Chondrocyte (in vitro differentiated cells): ENCODE measurements around the gene NOP58. TPM values are rescaled to one million over a fixed set of nuclear protein-coding genes. Genes with fewer than 3 reads are reported as not detected.

Experiments used
- DNase-seq: peaks from one replicate; pipeline ENCODE4 v3.0.0; 2021; ENCODE audit warnings: mixed read lengths, low spot score
- H3K27ac Mint-ChIP-seq: one replicate; pipeline ENCODE4 v1.8.0; 2021; ENCODE audit warnings: mild to moderate bottlenecking, moderate library complexity, mixed read lengths; ENCODE audit not compliant: unreplicated experiment
- H3K27me3 Mint-ChIP-seq: 2 replicates; pipeline ENCODE4 v1.8.0; 2021; ENCODE audit warnings: low read depth, mixed read lengths
- H3K36me3 Mint-ChIP-seq: 2 replicates; pipeline ENCODE4 v1.8.0; 2021; ENCODE audit warnings: low read depth, mixed read lengths
- H3K4me1 Mint-ChIP-seq: 2 replicates; pipeline ENCODE4 v1.8.0; 2021; ENCODE audit warnings: low read depth, mild to moderate bottlenecking, mixed read lengths
- H3K4me3 Mint-ChIP-seq: one replicate; pipeline ENCODE4 v1.8.0; 2021; ENCODE audit warnings: mild to moderate bottlenecking, moderate library complexity, mixed read lengths; ENCODE audit not compliant: unreplicated experiment
- H3K9me3 Mint-ChIP-seq: 2 replicates; pipeline ENCODE4 v1.8.0; 2021; ENCODE audit warnings: low read depth, mixed read lengths
- CTCF ChIP-seq: fragments of 200-600 bp; sonication (generic); IDR thresholded peaks from 2 replicates; pipeline ENCODE4 v1.5.0; 2021; ENCODE audit warnings: antibody characterized with exemption, mild to moderate bottlenecking, moderate library complexity
- total RNA-seq: library from RNA; stranded (reverse); gene quantifications from 3 replicates; pipeline ENCODE4 v1.2.1, GENCODE V29; 2021

Gene NOP58
- total RNA-seq, 1 donor from 2014 or later: 32.3 TPM

- Mint-ChIP-seq H3K9me3 (no peaks in the 10 kb centered on the region), H3K36me3 (peaks cover 11% of the 10 kb centered on the region), H3K4me1 (peaks cover 10% of the 10 kb centered on the region), H3K27me3 (no peaks in the 10 kb centered on the region), H3K4me3 (no peak overlapping the region), H3K27ac (no peak overlapping the region)
- TF ChIP-seq CTCF: no peak
- no peak for DNase-seq
Measured at GRCh38 chr2:202322435-202322834, 56.9 kb downstream of the NOP58 start.

- Mint-ChIP-seq H3K27ac (no peak overlapping the region), H3K9me3 (no peaks in the 10 kb centered on the region), H3K36me3 (peaks cover 6% of the 10 kb centered on the region), H3K27me3 (no peaks in the 10 kb centered on the region), H3K4me3 (no peak overlapping the region), H3K4me1 (no peaks in the 10 kb centered on the region)
- TF ChIP-seq CTCF: no peak
- no peak for DNase-seq
Measured at GRCh38 chr2:202327858-202328257, 62.3 kb downstream of the NOP58 start.

GRCh38 chr2:202335791-202336467 lies 70.4 kb downstream of the NOP58 start:
- TF ChIP-seq CTCF: no peak
- Mint-ChIP-seq H3K36me3 (no peaks in the 10 kb centered on the region), H3K4me1 (peaks cover 18% of the 10 kb centered on the region), H3K9me3 (no peaks in the 10 kb centered on the region), H3K4me3 (no peak overlapping the region), H3K27me3 (no peaks in the 10 kb centered on the region), H3K27ac (no peak overlapping the region)
- DNase-seq: no peak

GRCh38 chr2:202337151-202337550 lies 71.6 kb downstream of the NOP58 start:
- H3K27ac Mint-ChIP-seq: peak overlapping the region; percentile 69
- no peak for DNase-seq
- no peaks in the 10 kb centered on the region for H3K27me3 Mint-ChIP-seq
- H3K4me3 Mint-ChIP-seq: no peak overlapping the region
- TF ChIP-seq CTCF: no peak
- no peaks in the 10 kb centered on the region for H3K9me3 Mint-ChIP-seq
- H3K36me3 Mint-ChIP-seq: no peaks in the 10 kb centered on the region
- peaks cover 18% of the 10 kb centered on the region for H3K4me1 Mint-ChIP-seq

GRCh38 chr2:202337706-202338346 lies 72.3 kb downstream of the NOP58 start:
- no peak for TF ChIP-seq CTCF
- no peak overlapping the region for H3K27ac Mint-ChIP-seq
- peaks cover 18% of the 10 kb centered on the region for H3K4me1 Mint-ChIP-seq
- DNase-seq: no peak
- H3K27me3 Mint-ChIP-seq: no peaks in the 10 kb centered on the region
- no peaks in the 10 kb centered on the region for H3K9me3 Mint-ChIP-seq
- no peak overlapping the region for H3K4me3 Mint-ChIP-seq
- H3K36me3 Mint-ChIP-seq: no peaks in the 10 kb centered on the region
